Activated CD4-positive, CD25-positive, alpha-beta regulatory T cell treated with anti-CD3 and anti-CD28 coated beads, Interleukin-2, amount 50 U/mL, for 16 hours (primary cell): Measurements from ENCODE around the gene TEX261.
A peak's percentile ranks its signal among the peaks of the same experiment; 100 is the strongest.

ENCODE experiments used
- DNase-seq: peaks from one replicate; pipeline ENCODE4 v3.0.0-alpha.2; 2020; ENCODE audit warnings: low read depth, low spot score

TEX261 gene

GRCh38 chr2:70959851-70960832 is 34.5 kb downstream of the TEX261 start:
- no peak for DNase-seq

GRCh38 chr2:70959271-70959761 is 35.4 kb downstream of the TEX261 start:
- no peak for DNase-seq

GRCh38 chr2:70958759-70959158 is 35.9 kb downstream of the TEX261 start:
- no peak for DNase-seq

DNA sequence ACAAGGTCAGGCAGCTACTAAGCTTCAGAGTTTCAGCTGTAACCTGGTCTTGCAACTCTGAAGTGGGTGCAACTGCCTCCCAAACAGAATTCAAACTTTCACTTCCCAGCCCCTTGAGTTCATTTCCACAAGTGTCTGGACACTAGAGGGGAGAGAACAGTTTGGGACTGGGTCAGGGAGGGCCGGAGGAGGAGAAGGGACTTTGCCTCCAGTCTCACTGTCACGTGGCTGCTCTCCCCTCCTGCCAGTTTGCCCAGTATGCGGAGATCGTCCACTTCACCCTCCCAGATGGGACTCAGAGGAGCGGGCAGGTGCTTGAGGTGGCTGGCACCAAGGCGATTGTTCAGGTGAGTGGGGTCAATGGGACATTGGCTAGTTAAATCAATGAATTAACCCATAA is 36.9 kb downstream of the TEX261 start:
- no peak for DNase-seq

DNA sequence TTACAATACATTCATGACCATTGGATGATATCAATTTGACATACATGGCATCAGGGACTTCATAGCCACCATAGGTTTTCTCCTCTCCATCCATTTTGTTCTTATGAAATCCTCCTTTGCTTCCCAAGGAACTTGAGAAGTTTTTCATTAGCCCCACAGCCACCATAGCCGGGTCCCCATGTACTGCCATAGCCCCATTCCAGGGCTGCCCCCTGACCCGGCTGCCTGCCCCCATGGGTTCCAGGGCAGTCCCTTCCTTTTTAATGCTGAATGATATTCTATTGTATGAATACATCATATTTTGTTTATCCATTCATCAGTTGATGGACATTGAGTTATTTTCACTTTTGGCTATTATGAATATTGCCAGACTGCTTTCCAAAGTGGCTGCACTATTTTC is 38.5 kb downstream of the TEX261 start:
- DNase-seq = no peak

- no peak for DNase-seq
These were observed 39.8 kb downstream of the TEX261 start for GRCh38 chr2:70954886-70955285.

DNA sequence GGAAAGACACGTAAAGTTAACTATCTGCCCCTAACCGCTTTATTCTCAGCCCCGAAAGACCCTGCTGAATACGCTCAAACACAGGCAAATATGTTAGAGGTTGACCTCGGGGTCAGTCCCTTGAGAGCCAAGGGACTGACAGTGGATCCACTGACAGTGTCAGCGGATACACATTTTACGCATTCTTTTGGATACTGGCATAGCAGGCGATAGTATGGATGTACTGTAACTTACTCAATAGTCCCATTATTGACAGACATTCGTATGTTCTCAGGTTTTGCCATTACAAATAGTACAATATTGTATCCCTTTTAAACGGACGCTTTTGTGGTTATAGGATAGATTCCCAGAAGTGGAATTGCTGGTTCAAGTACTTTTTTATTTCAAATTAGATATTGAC is 45.6 kb downstream of the TEX261 start:
- no peak for DNase-seq

GRCh38 chr2:70948337-70949003 is 46.2 kb downstream of the TEX261 start:
- DNase-seq = peak; percentile 44

DNA sequence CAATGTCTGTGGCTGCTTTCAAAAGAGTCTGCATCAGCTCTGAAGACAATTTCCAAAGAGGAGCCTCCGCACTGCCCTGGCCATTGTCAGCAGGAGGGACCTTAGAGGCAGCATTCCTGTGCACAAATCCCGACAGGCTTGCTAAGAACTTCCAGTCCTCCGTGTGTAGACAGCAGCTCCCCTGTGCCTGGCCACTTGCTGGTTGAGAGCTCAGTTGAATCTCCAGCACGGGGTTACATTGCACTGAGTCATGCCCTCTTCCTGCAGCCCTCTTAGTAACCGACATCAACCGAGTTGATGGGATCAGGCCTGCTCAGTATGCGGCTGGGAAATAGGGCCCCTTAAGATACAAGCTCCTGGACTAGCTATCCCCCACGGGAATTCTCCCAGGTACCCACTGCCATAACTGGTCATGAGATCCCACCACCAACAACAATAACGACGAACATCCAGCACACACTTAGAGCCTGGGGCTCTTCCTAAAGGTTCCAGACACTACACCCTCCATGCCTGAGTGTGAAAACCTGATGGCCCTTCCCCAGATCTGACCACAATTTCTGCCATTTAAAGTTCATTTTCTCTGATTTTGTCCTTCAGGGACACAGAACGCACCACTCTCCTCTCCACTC is 47.0 kb downstream of the TEX261 start:
- no peak for DNase-seq

DNA sequence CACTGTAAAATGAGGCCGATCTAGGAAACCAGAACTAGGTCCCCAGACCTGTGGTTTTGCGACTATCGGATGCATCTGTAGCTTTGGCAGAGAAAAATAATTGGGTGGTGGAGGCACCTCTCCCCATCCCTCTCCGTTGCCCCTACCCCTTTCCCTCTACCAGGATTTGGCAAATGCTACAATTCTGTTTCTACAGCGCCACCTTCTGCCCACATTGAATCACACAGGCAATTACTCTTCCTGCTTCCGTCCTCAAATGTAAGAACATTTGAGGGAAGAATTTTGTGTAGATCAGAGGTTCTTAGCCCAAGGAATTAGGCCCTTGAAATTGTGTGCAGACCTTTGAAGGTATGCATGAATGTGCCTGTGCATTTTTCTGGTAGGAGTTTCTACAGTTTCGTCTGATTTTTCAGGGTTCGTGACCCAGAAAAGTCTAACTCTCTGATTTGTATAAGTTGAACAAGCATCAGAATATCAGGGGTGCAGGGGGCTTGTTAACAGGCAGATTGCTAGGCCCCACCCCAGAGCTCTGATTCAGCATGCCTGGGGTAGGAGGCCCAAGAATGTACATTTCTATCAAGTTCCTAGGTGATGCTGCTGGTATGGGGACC is 47.7 kb downstream of the TEX261 start:
- no peak for DNase-seq

DNA sequence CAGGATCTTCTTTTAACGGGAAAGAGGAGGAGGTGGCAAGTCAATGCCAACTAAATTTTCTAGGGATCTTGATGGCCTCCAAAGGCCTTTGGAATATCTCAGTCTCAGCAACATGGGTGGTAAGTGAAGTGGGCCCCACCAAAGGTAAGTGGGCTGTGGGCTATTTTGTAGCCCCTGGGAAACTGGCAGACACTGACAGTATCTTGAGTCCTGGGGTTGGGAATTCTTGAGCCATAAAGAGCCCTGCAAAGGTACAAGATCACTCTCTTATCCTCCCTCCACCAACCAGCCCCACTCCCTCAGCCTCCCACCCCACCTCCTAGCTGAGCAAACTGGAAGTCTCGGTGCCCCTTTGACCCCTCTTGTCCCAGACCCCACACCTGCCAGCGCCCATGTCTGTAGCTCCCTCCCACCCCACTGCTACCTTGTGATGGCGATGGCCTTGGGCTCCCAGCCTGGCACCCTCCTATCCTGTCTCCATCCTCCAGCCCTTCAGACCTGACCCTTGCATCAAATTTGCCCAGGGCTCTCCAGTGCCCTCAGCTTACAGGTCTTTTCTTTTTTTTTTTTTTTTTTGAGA is 50.5 kb downstream of the TEX261 start:
- DNase-seq = no peak

GRCh38 chr2:70943205-70943871 is 51.3 kb downstream of the TEX261 start:
- DNase-seq = no peak

DNA sequence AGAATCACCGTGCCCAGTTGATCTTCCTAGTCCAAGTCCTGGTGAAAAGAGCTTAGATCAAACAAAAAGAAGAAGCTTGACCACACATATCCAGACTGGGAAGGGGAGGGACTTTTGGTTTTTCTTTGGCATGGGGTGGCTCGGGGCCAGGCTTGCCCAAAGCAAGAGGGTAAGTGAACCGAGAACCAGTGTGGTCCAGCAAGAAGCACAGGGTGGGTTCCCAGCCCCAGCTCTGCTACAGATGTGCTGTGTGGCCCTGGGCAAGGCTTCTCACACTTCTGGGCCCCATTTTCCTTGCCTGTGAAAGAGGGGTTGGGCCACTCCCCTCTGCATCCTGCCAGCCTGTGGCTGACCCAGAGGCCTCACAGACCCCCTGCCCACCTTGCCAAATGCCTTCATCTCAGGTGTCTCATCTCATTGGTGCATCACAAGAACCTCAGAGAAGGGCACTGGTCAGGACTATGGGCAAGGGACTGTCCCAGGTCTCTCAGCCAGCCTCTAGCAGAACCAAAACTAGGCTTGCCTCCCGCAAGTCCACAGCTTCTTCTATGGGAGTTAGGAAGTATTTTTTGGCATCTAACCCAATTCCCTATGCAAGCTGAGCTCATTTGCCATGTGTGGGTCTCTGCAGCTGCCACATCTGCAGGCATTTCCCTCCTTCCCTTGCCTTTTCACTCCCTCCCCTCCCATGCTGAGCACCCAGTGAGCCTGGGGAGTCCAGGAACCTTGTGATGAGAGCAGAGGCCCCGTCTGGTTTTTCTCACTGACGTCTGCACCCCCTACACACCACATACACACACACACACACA is 52.1 kb downstream of the TEX261 start:
- DNase-seq = no peak

- no peak for DNase-seq
These were observed 53.0 kb downstream of the TEX261 start for GRCh38 chr2:70941701-70942100.

- DNase-seq = no peak
These were observed 53.5 kb downstream of the TEX261 start for GRCh38 chr2:70941186-70941585.

GRCh38 chr2:70939839-70940580 is 54.7 kb downstream of the TEX261 start:
- no peak for DNase-seq

DNA sequence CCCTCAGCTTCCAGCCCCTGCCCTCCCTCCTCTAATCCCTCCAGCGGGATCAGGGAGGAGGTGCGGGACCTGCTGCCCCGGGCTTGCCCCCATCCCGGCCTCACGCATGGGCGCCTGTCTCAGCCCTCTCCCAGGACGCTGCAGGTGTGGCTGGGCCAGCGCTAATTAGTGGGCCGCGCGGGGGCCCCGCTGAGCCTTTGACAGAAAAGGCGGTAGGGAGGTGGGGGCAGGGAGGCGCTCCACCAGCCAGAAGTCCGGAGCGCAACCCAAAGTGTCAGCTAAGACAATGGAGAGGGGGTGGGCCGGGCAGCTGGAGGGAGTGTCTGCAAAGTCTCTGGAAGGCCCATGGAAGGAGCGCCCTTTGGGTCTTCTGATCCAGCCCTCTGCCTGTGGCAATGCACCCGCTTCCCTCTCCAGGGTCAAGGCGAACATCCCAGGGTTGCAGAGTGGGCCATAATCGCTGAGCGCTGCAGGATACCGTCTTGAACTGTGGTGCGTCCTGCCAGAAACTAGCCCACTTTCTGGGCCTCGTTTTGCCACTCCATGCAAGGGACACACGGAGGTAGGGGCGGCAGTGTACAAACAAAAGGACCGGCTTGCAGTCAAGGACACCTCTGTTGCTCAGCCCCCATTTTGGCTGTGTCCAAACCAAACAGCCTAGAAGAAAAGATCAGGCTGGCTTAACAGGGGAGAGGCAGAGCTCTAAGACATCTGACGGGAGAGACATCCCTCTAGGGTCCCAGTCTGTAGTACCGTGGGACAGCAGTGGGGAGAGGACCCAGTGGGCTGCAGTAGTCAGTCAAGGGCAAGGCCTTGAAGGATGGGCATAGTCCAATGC is 55.5 kb downstream of the TEX261 start:
- no peak for DNase-seq

DNA sequence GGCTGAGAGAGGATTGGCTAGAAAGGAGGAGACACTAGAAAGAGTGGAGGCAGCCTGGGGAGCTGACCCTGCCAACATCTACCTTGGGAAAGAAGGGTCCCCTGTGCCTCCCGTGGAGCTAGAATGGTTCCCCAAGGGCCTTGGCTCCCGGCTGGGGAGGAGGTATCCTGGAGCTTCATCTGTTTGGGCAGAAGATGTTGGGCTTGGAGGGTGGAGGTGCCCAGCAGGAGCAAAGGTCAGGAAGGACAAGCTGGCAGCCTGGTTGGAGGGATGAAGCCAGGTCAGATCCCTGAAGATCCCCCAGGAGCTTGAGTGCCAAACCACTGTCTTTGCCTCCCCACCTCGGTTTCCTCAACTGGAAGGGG is 56.1 kb downstream of the TEX261 start:
- no peak for DNase-seq
